Fibroblast of pulmonary artery (primary cell): ENCODE results near the gene CAST.

ENCODE experiments used
- DNase-seq: peaks from one replicate; pipeline ENCODE4 v3.0.0-alpha.2; 2010; ENCODE audit warnings: low read depth
- H3K4me3 ChIP-seq: replicated peaks from 2 replicates; pipeline ENCODE4 v1.5.1; 2011; ENCODE audit warnings: low read depth, mild to moderate bottlenecking, control low read depth, low read length, moderate library complexity
- TF ChIP-seq, protein P1 (sequence below): IDR thresholded peaks from 2 replicates; pipeline ENCODE4 v1.5.1; 2011; ENCODE audit warnings: mild to moderate bottlenecking, control low read depth, low read length, inconsistent platforms; ENCODE audit errors: missing control alignments

Gene CAST

GRCh38 chr5:96706433-96707111, 44.4 kb downstream of the CAST start:
- TF ChIP-seq, protein P1, sequence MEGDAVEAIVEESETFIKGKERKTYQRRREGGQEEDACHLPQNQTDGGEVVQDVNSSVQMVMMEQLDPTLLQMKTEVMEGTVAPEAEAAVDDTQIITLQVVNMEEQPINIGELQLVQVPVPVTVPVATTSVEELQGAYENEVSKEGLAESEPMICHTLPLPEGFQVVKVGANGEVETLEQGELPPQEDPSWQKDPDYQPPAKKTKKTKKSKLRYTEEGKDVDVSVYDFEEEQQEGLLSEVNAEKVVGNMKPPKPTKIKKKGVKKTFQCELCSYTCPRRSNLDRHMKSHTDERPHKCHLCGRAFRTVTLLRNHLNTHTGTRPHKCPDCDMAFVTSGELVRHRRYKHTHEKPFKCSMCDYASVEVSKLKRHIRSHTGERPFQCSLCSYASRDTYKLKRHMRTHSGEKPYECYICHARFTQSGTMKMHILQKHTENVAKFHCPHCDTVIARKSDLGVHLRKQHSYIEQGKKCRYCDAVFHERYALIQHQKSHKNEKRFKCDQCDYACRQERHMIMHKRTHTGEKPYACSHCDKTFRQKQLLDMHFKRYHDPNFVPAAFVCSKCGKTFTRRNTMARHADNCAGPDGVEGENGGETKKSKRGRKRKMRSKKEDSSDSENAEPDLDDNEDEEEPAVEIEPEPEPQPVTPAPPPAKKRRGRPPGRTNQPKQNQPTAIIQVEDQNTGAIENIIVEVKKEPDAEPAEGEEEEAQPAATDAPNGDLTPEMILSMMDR, result no peak
- H3K4me3 ChIP-seq, result no peak overlapping the region
- DNase-seq, result no peak

- TF ChIP-seq, protein P1, result no peak
- H3K4me3 ChIP-seq, result no peak overlapping the region
- DNase-seq, result no peak
These were observed 46.4 kb downstream of the CAST start for GRCh38 chr5:96708600-96708999.

- TF ChIP-seq, protein P1, result no peak
- H3K4me3 ChIP-seq, result no peak overlapping the region
- peak; percentile 73 for DNase-seq
These were observed 47.1 kb downstream of the CAST start for GRCh38 chr5:96709152-96709821.

DNA sequence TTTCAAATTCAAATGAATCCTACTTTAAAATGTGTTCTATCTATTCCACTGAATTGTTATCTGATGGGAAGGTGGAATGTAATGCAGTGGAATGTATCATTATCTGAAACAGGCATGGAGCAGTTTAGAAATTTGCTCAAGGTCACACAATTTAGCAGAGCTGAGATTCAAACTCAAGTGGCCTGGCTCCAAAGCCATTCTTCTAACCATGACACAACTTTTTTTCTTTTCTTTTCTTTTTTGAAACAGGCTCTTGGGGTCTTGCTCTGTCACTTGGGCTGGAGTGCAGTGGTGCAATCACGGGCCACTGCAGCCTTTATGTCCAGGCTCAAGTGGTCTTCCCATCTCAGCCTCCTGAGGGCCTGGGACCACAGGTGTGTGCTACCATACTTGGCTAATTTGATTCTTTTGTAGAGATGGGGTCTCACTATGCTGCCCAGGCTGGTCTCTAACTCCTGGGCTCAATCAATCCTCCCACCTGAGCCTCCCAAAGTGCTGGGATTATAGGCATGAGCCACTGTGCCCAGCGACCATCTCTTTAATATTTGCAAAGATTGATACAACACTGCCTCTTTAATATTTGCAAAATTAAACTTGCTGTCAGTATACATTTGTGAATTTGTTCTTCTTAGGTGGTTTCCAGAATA, 50.0 kb downstream of the CAST start:
- TF ChIP-seq, protein P1, result no peak
- no peak overlapping the region for H3K4me3 ChIP-seq
- no peak for DNase-seq

- TF ChIP-seq, protein P1, result no peak
- H3K4me3 ChIP-seq, result no peak overlapping the region
- DNase-seq, result peak; percentile 25
These were observed 52.3 kb downstream of the CAST start for GRCh38 chr5:96714450-96714849.

DNA sequence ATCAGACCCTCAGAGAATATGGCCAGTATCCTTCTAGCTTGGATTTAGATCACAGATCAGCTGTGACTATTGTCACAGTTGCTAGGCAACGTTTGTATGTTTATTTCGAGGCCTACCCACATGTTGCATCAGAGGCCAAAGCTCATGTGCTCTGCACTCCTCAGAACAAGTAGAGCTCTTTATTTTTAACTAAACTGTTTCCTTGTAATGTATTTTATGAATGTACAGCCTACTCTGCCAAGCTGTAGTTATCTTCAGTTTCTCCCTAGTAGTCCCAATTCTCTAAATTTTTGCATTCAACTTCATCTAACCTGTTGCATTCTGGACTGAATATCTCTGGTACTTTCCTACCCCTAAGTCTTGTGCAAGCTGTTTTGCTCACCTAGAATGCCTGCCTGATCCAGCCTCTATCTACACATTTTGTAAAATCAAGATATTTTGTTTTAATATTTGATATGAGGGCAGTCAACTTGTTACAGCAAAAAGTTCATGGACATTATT, 52.8 kb downstream of the CAST start:
- peak; percentile 89 for DNase-seq
- TF ChIP-seq, protein P1, result no peak
- H3K4me3 ChIP-seq, result no peak overlapping the region
